ENCODE results near the gene MECR.

Gene MECR

DNA sequence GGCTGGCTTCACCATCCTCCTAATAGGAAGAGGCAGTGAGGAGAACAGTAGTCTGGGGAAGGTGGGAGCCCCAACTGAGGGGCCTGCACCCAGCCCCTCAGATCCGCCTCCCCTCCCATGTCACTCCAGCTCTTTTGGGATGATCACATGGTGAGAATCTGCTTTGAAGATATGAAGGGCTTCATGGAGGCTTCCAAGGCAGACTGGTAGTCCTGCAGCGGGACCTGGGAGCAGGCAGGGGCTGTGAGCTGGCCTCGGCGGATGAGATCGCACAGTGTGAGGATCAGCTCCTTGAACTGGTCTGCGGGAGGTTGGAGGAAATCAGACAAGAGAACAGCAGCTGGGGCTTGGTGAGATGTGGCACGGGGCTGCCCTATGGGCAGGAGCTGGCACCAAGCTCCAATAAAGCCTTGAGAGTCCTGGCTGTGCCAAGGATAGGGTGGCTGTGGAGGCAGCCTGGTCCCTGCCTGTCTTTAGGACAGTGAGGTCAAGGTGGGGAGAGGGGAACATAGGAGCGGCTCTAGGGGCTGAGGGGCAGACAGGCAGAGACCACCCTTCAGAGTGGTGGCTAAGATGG, 36.8 kb downstream of the MECR start:
- no peak overlapping the region for H3K4me3 ChIP-seq (ENCODE audit: low read depth, low read length)
- no peak for TF ChIP-seq CTCF (IDR thresholded peaks at IDR 0.05; ENCODE audit: low read depth, low read length)

- H3K4me3 ChIP-seq (ENCODE audit: low read depth, low read length), result no peak overlapping the region
- TF ChIP-seq CTCF (IDR thresholded peaks at IDR 0.05; ENCODE audit: low read depth, low read length), result no peak
These were observed 40.0 kb downstream of the MECR start for GRCh38 chr1:29190718-29191117.

DNA sequence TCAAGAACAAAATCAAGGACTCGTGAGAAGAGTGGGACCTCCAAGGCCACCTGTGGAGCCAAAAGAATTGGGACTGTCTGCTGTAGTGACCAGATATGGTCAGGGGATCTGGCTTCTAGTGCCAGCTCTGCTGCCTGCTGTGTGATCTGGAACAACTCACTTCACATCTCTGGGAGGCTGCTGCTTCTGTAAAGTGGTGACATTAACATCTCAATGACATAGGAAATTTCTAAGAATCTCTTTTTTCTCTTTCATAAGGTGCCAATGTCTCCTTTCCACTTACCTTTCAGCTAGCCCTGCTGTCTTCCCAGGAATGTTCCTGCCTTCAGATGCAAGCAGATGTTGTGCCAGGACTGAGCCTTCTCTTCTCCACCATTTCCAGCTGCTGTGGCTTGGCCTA, 44.0 kb downstream of the MECR start:
- no peak overlapping the region for H3K4me3 ChIP-seq (ENCODE audit: low read depth, low read length)
- no peak for TF ChIP-seq CTCF (IDR thresholded peaks at IDR 0.05; ENCODE audit: low read depth, low read length)

DNA sequence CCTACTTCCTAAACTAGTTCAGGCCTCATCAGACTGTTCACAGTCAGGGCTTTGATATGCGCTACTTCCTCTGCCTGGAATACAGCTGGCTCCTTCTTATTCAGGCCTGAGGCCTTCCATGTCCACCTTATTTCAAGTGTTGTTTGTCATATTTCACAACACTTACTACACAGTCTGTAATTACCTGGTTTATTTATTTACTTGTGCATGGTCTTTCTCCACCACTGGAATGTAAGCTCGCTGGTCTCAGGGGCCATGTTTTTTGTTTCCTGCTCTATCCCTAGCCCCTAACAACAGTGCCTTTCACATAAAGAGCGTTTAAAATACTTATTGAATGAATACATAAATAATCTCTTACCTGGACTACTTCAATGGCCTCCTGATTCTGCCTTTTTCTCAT, 44.5 kb downstream of the MECR start:
- H3K4me3 ChIP-seq (ENCODE audit: low read depth, low read length), result no peak overlapping the region
- TF ChIP-seq CTCF (IDR thresholded peaks at IDR 0.05; ENCODE audit: low read depth, low read length), result no peak

DNA sequence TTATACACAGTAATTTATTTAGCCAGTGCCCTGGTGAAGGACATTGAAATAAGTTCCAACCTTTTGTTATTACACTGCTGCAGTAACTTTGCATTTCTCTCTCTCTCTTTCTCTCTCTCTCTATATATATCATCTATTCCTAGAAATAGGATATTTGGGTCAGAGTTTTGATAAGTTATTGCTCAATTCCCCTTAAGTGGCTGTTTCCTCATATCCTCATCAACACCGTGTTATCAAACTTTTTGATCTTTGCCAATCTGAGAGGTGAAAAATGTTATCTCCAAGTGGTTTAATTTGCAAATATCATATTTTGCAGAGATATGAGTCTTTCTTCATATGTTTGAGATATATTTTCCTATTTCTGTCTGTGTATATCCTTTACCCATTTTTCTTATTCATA, 47.4 kb downstream of the MECR start:
- TF ChIP-seq CTCF (IDR thresholded peaks at IDR 0.05; ENCODE audit: low read depth, low read length), result no peak
- no peak overlapping the region for H3K4me3 ChIP-seq (ENCODE audit: low read depth, low read length)

DNA sequence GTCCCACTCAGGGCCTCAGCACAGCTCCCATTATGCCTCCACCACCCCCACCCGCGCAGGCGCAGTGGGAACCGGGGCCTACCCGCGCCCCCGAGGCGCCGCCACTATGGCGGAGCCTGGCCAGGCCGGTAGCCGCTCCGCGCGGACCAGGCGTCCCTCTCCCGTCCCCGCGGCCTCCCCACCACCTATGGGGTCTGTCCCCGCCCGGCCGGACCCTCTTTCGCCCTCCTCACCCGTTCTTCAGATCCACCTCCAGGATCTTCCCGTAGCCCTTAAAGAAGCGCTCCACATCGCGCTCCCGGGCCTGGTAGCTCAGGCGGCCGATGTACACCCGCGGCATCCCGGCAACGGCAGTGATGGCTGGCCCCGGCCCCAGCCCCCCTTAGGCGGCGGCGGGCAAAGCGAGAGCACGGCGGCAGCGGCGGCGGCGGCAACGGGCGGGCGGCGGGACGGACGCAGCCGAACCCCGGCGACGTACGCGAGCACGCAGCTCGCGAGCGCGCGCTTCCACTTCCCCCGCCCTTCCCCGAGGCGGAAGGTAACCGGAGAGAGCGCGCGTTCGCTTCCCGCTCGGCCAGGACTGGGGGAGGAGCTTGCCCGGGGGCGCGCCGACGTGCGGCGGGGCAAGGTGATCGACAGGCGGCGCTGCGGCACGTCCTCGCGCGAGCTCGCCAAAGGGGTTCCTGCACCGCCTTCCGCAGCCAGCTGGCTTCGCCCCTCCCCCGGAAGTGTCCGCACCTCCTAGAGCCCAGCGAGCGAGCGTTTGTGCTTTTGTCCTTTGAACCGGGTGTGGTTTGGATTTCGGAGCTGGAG, 49.1 kb downstream of the MECR start, which contains the start of gene SRSF4:
TSS of gene SRSF4 (minus strand) at position 488 of the 813 bp plus-strand sequence. CDS start at position 340, 148 bp downstream.
- peak within 1 kb of the TSS; percentile 79 for H3K4me3 ChIP-seq (ENCODE audit: low read depth, low read length)
- peak; percentile 55 for TF ChIP-seq CTCF (IDR thresholded peaks at IDR 0.05; ENCODE audit: low read depth, low read length)
